Activated gamma-delta T cell treated with Interleukin-2 at 50 U/mL for 16 hours (primary cell): Measurements from ENCODE around the gene HEPACAM.

Source experiments
- DNase-seq: peaks from one replicate; pipeline ENCODE4 v3.0.0-alpha.2; 2020

Gene HEPACAM

DNA sequence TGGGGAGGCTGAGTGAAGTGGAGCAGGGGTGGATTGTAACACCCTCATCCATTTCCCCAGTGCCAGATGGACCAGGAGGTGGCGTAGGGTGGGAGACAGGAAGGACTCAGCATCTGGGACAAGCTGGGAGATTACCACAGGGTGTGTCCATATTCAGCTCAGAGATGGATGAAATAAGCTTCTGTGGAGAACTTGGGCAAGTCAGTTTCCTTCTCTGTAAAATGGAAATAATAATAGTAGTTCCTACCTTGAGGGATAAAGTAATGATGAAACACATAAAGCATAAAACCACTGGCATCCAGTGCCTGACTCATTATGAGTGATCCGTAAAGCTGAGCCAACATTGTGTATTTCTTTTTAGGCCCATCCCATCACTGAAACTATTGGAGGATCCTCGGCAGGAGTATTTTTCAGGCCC, 37.6 kb downstream of the HEPACAM start:
- DNase-seq, result no peak

DNA sequence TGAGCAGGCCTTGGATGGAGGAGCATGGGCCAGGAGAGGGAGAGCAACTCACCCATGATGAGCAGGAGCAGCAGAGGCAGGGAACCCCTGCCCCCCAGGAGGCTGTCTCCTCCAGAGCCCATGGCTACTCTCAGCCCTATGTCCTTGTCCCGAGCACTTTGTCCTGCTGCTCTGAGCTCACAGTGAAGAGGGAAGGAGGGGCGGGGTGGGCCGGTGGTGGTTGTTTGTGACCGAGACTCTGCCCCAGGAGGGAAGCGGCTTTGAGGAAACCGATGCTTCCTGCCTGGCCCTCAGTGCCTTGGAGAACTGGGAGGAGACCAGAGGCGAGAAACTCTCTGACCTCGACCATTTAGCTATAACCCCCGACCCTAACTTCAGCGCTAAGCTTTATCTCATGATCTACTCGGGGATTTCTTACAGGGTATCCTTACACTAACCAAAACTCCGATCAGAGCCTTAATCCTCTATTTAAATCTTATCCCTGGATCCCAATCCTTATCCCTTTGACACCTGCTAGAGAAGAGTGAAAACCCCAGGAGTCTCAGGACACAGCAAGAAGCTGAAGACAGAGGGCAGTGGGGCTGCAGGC, 38.1 kb downstream of the HEPACAM start, which contains the start of gene ROBO4:
Gene ROBO4, minus strand, starts transcription at position 192 of the 589 bp plus-strand sequence. Its CDS starts 70 bp downstream, at position 122.
- DNase-seq, result no peak

DNA sequence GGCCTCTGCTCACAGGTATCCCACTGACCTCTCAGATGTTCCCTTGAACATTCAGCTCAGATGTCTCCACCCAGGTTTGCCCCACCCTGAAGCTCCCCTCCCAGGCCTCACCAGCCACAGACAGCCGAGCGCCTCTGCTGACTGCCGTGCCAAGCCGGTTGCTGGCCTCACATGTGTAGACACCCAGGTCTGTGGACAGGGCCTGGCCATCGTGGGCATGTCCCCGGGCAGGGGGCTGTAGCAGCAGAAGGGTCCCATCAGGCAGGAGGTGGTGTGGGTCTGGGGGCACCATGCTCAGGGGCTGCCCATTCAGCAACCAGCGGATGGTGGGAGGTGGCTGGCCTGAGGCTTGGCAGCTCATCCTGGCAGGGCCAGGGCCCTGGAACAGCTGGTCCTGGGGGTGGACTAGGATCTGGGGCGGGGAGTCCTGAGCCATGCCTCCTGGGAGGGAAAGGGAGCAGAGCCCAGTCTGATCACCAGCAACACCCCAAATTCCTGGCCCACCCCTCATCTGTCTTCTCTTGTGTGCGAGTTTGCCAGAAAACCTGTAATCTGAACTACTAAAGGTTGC, 38.9 kb downstream of the HEPACAM start:
- no peak for DNase-seq

DNA sequence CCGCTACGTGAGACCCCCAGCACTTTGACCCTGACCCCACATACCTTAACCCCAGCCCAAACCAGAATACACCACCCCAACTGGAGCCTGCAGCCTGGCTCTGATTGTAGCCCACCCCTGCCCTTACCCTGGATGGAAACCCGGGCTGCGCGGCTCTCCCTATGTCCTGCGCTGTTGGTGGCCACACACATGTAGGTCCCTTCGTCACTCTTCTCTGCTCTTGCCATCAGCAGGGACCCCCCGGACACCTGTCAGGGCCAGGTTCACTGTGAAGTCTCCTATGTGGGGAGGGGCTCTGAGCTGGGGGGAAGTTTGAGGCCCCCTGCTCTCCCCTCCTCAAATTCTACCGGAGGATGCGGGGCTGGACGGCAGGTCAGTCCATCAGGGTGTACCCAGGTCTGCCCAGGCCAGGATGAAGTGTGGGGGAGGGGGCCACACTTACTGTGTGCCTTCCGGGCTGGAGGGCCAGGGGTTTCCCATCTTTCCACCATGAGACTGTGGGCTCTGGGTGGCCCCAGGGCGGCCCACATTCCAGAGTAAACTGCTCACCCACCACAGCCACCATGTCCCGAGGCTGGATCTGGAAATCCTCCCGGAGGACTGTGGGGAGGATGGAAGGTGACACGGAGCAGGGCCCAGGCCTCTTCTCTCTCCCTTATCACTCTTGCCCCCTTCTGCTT, 39.6 kb downstream of the HEPACAM start:
- no peak for DNase-seq

DNA sequence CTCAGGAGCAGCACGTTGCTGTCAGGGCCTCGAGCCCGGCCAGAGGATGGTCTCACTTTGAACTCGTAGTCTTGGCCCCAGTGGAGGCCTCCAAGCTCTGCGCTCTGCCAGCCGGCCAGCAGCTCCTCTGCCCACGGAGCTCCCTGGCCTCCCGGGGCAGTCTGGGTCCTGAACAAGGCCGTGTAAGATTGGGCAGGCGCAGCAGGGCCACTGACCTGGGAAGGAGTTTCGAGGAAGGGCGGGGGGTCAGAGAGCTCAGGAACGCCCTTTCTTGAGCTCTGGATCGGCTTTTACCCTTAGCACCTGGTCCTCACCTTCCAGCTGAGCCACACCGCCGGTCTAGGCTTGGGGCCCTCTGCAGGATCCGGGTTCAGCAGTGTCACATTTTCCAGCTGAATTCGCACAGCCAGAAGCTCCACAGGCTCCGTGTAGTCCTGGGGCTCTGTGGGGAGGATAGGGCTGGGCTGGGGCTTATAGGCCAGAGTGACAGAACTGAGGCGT, 40.3 kb downstream of the HEPACAM start:
- no peak for DNase-seq

DNA sequence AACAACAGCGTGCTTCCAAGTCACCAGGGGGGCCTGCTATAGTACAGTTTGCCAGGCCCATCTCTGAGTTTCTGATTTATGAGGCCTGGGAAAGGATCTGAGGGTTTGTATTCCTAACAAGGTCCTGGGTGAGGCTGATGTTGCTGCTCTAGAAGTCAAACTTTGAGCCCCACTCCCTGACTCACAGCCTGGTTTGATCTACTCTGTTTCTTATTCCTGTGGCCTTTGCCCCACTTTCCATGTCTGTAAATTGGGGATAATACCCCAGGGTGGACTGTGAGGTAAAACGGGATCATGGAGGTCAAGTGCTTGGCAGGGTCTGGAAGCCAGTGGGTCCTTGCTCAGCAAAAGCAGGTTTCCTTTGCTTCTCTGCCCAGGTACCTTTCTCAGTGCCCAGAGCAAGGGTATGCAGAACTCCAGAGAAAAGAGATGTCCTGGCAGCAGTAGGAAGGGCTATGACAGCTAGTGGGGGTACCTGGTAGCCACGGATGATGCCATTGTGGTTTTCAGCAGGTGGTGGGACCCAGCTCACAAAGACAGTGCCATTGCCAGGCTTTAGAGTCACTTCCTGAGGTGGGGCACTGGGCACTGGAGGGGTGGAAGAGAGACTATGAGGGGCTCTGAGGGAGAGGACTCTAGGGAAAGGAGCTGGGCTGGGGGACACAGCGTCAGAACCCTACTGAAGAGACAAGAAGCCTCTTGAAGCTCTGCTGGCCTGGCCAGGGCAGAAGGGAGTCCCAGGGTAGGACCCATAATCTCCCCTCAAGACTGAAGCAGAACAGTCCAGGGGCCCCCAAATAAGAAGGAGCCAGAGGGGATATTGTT, 41.0 kb downstream of the HEPACAM start:
- DNase-seq, result no peak

DNA sequence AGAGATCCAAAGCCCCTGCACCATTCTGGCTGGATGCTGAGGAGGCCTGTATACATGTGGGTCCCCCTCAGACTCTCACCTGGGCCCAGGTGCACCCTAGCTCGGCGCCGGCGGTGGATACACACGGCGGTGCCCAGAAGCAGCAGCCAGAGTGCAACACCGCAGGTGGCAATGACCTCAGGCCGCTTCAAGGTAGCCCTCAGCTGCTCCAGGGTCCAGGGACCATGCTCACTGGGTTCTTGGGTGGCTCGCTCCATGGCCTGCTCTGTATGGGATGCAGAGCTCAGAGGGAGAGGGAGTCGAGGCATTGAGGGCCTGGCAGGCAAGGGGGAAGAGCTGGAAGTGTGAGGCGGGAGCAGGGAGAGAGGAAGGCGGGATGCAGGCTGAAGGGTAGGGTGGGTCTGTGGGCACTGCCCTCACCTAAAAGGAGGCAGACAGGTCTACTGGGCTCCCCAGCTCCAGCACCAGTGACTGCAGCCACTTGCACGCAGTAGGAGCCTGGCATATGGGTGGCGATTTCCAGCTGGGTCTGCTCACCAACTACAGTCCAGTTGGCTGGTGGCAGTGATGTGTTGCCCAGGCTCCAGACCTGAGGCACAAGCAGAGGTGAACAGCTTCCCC, 42.0 kb downstream of the HEPACAM start:
- no peak for DNase-seq

DNA sequence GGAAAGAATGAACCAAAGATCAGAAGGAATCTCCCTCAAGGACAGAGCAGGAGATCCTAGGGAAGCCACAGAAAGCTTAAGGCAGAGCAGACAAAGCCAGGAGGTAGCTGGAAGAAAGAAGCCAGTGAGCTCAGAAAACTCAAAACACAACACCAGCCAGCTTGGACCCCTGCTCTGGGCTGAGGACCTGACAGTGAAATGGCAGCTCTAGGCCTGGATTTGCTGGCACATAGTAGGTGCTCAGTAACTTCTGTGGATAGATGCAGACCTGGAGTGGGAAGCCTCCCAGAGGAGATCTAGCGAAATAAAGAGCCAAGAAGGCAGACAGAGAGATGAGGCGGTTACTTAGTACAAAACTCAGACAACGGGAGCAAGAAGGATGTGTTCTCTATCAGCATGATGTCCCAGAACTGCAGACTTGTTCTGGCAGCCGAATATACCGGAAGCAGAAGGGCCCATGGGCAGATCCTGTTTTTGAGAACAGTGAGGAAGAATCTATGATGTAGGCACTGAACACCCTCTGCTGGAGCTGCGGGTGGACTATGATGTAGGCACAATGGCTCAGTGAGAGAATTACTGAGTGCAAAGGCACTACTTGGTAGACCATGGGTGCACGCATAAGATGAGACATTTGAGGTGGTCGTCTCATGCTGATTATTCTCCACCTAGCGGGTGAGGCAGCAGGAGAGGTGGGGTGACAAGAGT, 42.9 kb downstream of the HEPACAM start:
- DNase-seq, result no peak

DNA sequence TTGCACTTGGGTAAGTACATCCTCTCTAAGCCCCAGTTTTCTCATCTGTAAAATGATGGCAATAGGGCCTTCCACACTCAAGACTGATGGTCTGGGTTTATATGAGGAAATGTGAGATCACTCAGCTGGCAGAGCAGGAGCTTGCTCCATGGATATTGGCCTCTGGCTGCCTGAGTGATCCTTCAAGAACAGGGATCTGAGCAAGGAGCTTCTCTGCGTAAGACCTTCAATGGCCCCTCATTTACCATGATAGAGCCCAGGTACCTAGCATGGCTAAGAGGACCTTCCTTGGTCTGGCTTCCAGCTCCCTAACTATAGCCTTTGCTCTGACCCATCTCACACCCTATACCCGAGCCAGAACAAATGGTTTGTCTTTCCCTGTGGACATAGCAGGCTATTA, 43.7 kb downstream of the HEPACAM start:
- DNase-seq, result no peak

DNA sequence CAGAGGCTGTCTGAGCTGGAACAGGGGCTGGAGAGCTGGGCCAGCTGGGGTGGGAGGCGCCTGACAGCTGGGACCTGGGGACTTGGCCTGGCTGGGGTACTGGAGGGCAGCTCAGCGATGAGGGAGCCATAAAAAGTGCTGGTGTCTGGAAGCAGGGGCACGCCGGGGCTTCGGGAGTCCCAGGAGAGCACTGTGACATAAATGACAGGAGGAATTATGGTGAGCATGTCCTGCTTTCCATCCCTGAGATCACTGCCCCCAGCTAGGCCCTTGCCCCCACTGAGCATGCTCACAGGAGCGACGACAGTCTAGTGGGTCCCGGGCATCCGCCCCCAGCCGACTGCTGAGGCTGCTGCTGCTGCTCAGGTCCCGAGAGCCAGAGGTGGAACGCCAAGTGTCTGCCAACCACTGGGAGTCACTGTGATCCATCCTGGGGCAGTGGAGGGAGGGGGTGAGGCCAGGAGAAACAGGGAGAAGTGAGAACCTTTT, 44.4 kb downstream of the HEPACAM start:
- DNase-seq, result no peak

DNA sequence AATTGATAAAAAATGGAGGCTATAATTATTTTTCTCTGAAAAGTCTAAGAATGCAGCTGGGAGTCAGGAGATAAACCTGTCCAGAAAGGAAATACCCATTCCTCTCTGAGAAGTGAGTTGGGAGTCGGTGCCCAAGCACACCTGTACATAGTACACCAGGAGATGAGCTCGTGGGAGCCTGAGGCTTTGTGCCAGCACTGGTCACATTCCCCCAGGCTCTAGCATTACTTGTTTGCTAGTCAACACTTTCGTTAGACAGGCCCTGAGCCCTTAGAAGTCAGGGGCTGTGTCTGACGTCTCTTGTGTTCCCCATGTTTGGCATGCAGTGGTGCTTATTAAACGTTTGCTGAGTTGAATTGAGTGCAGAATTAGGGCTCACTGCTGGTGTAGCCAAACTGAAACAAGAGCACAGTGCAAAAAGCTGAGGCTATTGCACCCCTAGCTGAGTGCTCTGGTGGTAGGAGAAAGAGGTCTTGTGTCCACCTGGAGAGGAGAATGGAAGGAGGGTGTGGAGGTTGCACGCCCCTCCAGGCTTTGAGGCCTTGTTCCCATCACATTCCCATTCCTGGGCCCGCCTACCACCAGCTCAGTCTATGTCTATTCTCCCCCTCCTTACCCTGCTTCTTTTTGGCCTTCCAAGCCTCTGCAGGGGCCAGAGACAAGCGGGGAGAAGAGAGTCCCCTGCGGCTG, 45.0 kb downstream of the HEPACAM start:
- DNase-seq, result no peak

DNA sequence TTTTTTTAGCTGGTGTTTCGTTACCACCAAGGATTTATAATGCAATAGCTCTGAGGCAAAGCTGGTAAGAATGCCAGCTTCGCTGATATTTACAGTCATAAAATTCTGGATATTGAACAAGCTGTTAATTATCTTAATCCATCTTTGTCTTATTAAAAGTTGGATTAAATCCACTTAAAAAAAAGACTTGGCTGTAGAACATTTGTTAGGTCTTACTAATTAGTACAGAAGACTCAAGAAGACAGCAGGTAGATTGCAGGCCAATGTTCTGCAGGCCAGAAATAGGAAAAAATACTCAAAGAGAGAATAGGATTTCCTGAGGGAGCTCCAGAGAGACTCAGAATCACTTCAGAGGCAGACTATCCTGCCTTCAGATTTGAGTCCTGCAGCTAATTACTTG, 45.7 kb downstream of the HEPACAM start:
- DNase-seq, result no peak

DNA sequence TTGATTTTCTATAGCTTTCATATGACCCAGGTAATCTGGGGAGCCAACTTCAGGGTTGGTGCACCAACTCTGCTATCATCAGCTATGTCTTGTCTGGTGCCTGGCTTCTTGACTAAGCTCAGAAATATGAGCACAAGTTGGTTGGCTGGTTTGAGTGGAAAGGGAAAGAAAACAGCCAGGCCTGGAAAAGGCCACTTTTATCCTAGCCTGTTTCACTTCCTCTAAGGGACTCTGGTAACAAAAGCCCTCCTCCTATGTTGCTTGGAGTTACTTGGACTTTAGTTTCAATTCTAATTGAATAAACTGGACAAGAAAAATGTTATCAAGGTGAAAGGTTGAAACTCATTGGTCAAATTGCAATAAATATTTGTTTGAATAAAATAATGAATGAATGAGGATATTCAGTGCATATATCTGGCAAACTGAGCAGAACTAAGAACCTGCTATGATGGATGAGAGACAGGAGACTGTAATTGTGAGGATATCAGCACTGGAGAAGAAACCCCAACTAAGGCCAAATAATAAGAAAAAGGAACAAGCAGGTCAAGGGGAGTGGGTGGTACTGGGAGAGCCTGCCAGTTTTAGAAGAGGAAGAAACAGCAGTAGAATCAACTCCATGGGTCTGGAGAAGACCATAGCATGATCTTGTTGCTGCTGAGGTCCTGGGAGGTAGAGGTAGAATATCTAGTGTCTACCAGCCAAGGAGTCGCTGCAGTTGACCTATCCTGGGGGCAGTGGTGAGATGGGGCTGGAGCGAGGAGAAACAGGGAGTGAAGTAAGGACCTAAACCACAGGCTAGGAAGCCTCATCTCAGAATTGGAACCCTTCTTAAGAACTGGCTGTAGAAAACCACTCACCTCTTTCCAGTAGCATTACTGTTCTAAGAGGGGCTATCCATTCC, 46.4 kb downstream of the HEPACAM start:
- DNase-seq, result no peak

DNA sequence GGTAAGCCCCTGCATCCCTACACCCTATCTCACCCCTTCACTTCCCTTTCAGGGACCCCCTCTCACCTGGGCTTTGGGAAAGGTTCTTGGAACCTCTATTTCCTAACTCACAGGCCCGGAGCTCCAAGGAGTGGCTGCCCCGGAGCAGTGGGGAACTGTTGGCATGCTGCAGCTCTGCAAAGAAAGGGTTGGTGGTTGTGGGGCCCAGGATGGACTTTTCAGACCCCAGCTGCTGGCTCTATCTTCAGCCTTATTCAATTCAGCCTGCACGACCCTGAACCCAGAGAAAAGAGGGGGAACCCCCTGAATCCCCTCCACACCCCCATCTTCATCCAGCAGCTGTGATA, 48.2 kb downstream of the HEPACAM start:
- no peak for DNase-seq

DNA sequence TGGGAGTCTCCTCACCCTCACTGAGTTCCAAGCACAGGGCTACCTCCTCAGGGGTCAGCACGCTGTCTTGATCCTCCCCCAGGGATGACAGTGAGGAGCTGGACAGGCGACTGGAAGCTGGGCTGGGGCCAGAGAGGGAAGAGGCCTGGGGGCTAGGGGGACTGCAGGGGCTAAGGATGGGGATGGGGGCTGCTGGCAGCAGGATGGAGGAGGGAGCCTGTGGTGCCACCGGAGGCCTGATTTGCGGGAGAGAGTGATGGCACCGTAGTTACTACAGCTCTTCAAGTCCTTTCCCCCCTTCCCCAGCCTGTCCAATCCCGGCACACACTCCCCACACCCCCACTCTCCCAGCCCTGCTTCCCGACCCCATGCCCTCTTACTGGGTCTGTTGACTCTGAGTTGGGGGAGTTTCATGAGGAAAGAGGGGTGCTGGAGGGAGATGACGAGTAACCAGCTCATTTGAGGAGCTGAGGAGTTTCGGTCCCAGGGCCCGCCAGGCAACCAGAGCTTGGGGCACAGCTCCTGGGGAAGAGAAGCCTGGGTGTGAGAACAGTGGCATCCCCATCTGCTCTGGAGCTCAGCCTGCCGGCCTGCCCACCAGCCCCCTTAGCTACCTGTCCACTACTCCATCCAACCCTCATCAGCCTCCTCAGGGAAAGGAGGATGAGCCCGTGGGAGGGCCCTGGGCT, 48.7 kb downstream of the HEPACAM start:
- no peak for DNase-seq

DNA sequence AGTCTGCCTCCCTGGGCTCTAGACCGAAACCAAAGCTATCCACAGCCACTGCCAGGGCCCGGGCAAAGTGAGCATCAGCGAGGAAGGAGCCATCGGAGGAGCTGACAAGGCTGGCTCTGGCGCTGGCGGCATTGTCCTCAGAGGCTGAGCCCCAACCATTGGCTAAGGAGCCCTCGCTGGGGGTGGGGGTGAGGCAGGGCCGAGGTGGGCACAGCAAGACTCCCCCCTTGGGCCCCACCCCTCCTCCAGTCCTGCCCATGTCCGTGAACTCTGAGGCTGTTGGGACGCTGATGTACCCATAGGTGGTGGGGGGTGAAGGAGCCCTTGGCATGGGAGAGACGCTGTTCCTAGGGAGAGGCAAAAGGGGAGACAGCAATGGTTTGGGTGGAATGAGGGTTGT, 49.4 kb downstream of the HEPACAM start:
- DNase-seq, result no peak

DNA sequence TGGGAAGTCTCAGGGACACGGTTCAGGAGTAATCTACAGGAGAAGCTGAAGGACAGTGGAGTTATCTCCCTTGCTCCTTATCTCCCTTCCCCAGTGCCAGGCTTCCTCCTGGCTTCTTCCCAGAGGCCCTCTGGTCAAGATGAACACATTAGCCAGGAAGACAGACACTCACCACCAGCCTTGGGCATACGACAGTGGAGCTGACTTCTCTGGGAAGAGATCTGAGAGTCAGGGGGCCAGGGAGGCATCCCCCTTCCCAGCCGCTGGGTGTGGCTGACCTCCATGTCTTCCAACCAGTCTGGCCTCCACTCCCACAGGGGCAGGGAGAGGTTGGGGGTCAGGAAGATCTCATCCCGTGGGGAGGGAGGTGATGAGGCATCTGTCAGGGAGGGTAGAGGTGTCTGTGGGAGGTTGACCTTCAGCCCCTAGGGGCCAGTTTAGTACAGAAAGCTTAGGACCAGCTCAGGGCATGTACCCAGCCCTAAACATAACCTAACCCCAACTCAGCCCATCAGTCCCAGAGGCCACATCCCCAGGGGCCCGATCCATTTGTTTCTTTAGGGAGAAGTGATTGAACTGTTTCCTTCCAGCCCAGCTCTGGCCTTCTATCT, 50.9 kb downstream of the HEPACAM start:
- no peak for DNase-seq

DNA sequence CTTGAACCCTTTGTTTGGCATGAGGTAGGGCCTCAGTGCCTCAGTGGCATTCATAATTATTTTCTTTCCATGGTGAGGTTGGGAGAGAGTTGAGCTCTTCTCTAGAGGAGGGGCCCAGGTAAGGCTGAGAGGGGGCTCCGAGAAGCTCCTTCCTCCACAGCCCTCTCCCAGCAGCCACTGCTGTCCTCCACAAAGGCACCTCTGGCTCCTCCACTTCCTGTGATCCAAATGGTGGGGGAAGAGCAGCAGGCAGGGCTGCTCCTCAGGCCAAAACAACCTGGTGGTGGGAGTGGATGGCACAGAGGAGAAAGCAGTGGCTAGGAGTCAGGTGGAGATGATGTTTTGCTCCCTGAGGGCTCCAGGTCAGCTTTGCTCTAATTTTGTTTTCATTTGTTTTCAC, 51.5 kb downstream of the HEPACAM start:
- DNase-seq, result no peak

DNA sequence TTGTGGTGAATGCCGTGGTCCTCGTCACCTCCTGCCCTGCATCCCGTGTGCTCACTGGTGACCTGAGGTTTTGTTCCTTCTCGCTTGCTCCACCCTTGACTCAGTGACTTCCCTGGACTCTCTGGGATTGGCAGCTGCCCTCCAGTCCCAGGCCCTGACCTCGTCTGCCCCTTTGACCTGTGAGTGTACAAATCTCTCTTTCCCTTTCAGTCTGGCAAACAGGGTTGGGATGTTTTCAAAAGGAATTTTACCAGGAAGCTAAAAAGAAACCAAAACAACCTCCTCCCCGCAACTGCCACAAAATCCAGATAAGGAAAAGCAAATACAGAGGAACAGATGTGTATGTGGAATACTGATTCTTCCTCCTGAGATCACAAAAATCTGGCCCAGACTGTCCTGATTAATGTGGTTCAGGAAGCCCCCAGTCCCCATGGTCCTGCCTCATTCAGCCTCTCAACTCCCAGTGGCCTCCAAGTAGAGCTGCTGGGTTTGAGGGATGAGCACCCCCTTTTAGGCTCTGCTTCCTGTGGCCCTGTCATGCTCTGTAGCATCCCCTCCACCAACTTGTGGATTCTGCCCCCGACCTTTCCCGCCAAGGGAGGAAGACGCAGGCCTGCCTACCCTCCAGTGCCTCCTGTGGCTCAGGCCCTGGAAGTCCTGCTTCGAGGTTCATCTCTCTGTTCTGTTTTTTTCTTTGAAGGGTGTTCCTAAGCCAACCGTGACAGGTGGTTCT, 53.3 kb downstream of the HEPACAM start:
- DNase-seq, result no peak
